Measurements from ENCODE around the gene SLC2A13.
A peak's percentile ranks its signal among the peaks of the same experiment; 100 is the strongest.

The SLC2A13 gene

GRCh38 chr12:40103043-40103442, 2.8 kb downstream of the SLC2A13 start:
- Histone ChIP-seq H3K27me3 (ENCODE audit: insufficient read depth, low read length, poor library complexity, severe bottlenecking) (no peaks in the 10 kb centered on the region), H4K20me1 (ENCODE audit: insufficient read depth, low read length, poor library complexity, severe bottlenecking) (peaks cover 17% of the 10 kb centered on the region), H3K9me2 (replicated peaks; ENCODE audit: low read depth, low read length) (no peaks in the 10 kb centered on the region), H2AFZ (ENCODE audit: low read length) (no peak overlapping the region), H3K4me2 (ENCODE audit: low read depth, low read length, poor library complexity, severe bottlenecking) (peak overlapping the region; percentile 92), H3K4me3 (ENCODE audit: low read length, poor library complexity, severe bottlenecking) (peak overlapping the region; percentile 87), H3K4me1 (ENCODE audit: insufficient read depth, low read length, poor library complexity, severe bottlenecking) (peaks cover 45% of the 10 kb centered on the region), H3K9me3 (ENCODE audit: insufficient read depth, low read depth, low read length) (no peaks in the 10 kb centered on the region), H3F3A (ENCODE audit: low read depth) (no peaks in the 10 kb centered on the region), H3K9ac (ENCODE audit: low read depth, low read length, poor library complexity, severe bottlenecking) (peak overlapping the region; percentile 73), H3K79me2 (ENCODE audit: insufficient read depth, low read length) (peaks cover 66% of the 10 kb centered on the region), H3K36me3 (ENCODE audit: insufficient read depth, low read length) (no peaks in the 10 kb centered on the region)
- TF ChIP-seq CTCF (conservative IDR thresholded peaks at IDR 0.05; ENCODE audit: low read length) (no peak), EZH2phosphoT487 (IDR thresholded peaks at IDR 0.05; ENCODE audit: borderline replicate concordance) (no peak)

DNA sequence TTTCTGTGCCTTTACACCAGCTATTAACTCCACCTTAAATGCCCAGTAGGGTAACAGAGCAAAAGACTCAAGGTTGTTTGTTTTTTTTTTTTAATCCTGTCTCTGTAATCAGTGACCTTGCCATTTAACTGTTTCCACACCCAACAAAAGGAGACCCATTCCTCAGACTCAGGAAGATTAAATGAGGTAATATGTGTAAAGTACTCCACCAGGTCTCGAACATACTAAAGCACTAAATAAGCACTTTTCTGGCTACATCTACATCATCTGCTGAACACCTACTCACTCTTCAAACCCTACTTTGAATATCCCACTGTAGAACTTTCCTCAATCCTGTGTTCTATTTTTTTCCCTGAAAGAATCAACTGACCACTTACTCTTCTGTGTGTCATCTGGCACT, 4.1 kb downstream of the SLC2A13 start:
- Histone ChIP-seq H3K4me1 (ENCODE audit: insufficient read depth, low read length, poor library complexity, severe bottlenecking) (peaks cover 45% of the 10 kb centered on the region), H3K27me3 (ENCODE audit: insufficient read depth, low read length, poor library complexity, severe bottlenecking) (no peaks in the 10 kb centered on the region), H3K36me3 (ENCODE audit: insufficient read depth, low read length) (no peaks in the 10 kb centered on the region), H3F3A (ENCODE audit: low read depth) (no peaks in the 10 kb centered on the region), H3K9me2 (replicated peaks; ENCODE audit: low read depth, low read length) (no peaks in the 10 kb centered on the region), H3K9me3 (ENCODE audit: insufficient read depth, low read depth, low read length) (no peaks in the 10 kb centered on the region), H3K4me3 (ENCODE audit: low read length, poor library complexity, severe bottlenecking) (peak overlapping the region; percentile 87), H4K20me1 (ENCODE audit: insufficient read depth, low read length, poor library complexity, severe bottlenecking) (peaks cover 17% of the 10 kb centered on the region), H2AFZ (ENCODE audit: low read length) (no peak overlapping the region), H3K4me2 (ENCODE audit: low read depth, low read length, poor library complexity, severe bottlenecking) (peak overlapping the region; percentile 92), H3K79me2 (ENCODE audit: insufficient read depth, low read length) (peaks cover 73% of the 10 kb centered on the region), H3K9ac (ENCODE audit: low read depth, low read length, poor library complexity, severe bottlenecking) (peak overlapping the region; percentile 73)
- TF ChIP-seq CTCF (conservative IDR thresholded peaks at IDR 0.05; ENCODE audit: low read length), result no peak
- TF ChIP-seq EZH2phosphoT487 (IDR thresholded peaks at IDR 0.05; ENCODE audit: borderline replicate concordance), result no peak

DNA sequence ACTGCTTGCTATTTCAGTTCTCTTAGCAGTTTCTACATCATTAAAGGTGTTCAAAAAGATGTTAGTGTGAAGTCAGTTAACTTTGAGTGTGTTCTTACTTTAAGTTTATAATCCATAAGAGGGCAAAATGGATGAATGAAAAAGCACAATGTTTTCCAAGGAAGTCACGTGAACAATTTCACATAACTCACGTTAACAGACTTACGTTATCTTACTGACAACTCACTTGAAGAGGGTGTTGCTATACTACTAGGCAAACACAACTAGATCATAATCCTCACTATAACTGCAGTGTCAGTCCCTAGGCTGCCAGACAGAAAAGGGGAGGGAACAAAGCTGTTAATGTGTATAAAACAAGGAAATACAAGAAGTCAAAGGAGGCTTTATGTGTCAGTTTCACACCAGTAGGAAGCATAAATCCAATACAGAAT, 6.4 kb downstream of the SLC2A13 start:
- Histone ChIP-seq H3K9me3 (ENCODE audit: insufficient read depth, low read depth, low read length) (no peaks in the 10 kb centered on the region), H3K9ac (ENCODE audit: low read depth, low read length, poor library complexity, severe bottlenecking) (no peak overlapping the region), H3F3A (ENCODE audit: low read depth) (no peaks in the 10 kb centered on the region), H4K20me1 (ENCODE audit: insufficient read depth, low read length, poor library complexity, severe bottlenecking) (peaks cover 11% of the 10 kb centered on the region), H2AFZ (ENCODE audit: low read length) (no peak overlapping the region), H3K9me2 (replicated peaks; ENCODE audit: low read depth, low read length) (no peaks in the 10 kb centered on the region), H3K4me2 (ENCODE audit: low read depth, low read length, poor library complexity, severe bottlenecking) (peak overlapping the region; percentile 92), H3K4me3 (ENCODE audit: low read length, poor library complexity, severe bottlenecking) (peak overlapping the region; percentile 44), H3K36me3 (ENCODE audit: insufficient read depth, low read length) (no peaks in the 10 kb centered on the region), H3K79me2 (ENCODE audit: insufficient read depth, low read length) (peaks cover 70% of the 10 kb centered on the region), H3K27me3 (ENCODE audit: insufficient read depth, low read length, poor library complexity, severe bottlenecking) (no peaks in the 10 kb centered on the region), H3K4me1 (ENCODE audit: insufficient read depth, low read length, poor library complexity, severe bottlenecking) (peaks cover 45% of the 10 kb centered on the region)
- TF ChIP-seq CTCF (conservative IDR thresholded peaks at IDR 0.05; ENCODE audit: low read length), result no peak
- no peak for TF ChIP-seq EZH2phosphoT487 (IDR thresholded peaks at IDR 0.05; ENCODE audit: borderline replicate concordance)
